ENCODE results near the gene SOX6. TPM values are rescaled to one million over a fixed set of nuclear protein-coding genes. Genes with fewer than 3 reads are reported as not detected.

Gene SOX6
- polyA plus RNA-seq, 1 donor from 2014 or later = 2.2 TPM

- Histone ChIP-seq H3F3A (ENCODE audit: insufficient read depth, low read length, poor library complexity, severe bottlenecking) (no peaks in the 10 kb centered on the region), H3K27me3 (ENCODE audit: insufficient read depth, low read depth, low read length) (no peaks in the 10 kb centered on the region), H3K4me2 (ENCODE audit: low read length) (no peak overlapping the region), H3K9ac (ENCODE audit: low read length) (no peak overlapping the region), H3K4me3 (ENCODE audit: low read length) (no peak overlapping the region), H3K9me2 (ENCODE audit: insufficient read depth, low read length) (no peaks in the 10 kb centered on the region), H4K20me1 (ENCODE audit: insufficient read depth) (no peaks in the 10 kb centered on the region), H3K27ac (ENCODE audit: low read length) (no peak overlapping the region), H3K9me3 (ENCODE audit: low read length) (no peaks in the 10 kb centered on the region), H3K79me2 (replicated peaks; ENCODE audit: insufficient read depth, low read length) (no peaks in the 10 kb centered on the region), H3K36me3 (ENCODE audit: insufficient read depth, low read length) (no peaks in the 10 kb centered on the region), H2AFZ (ENCODE audit: low read depth, low read length) (no peak overlapping the region)
- TF ChIP-seq RAD21 (conservative IDR thresholded peaks at IDR 0.05) (no peak), MXI1 (conservative IDR thresholded peaks at IDR 0.05; ENCODE audit: poor library complexity, severe bottlenecking) (no peak)
These were observed 329.5 kb downstream of the SOX6 start for GRCh38 chr11:16026849-16027248.

DNA sequence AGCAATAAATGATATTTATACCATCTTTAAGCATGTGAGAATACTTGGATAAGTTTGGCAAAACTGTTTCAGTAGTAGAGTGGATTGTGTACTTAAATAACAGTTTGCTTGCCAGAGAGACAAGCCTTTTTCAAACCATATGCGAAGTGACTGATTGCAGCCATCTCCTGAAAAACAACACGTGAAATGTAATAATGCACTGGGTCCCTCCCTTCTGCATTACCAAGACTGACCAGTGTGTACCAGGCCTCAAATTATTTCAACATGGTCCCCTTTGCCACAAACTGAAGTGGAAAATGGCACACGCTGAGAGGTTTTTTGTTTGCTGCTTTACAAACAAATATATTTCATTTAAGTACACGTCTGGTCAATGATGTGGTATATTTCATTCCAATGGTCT, 337.4 kb downstream of the SOX6 start:
- no peaks in the 10 kb centered on the region for H4K20me1 ChIP-seq (ENCODE audit: insufficient read depth)
- no peaks in the 10 kb centered on the region for H3K9me2 ChIP-seq (ENCODE audit: insufficient read depth, low read length)
- H3K27me3 ChIP-seq (ENCODE audit: insufficient read depth, low read depth, low read length) = no peaks in the 10 kb centered on the region
- H3K36me3 ChIP-seq (ENCODE audit: insufficient read depth, low read length) = no peaks in the 10 kb centered on the region
- no peaks in the 10 kb centered on the region for H3K79me2 ChIP-seq (replicated peaks; ENCODE audit: insufficient read depth, low read length)
- no peak overlapping the region for H3K9ac ChIP-seq (ENCODE audit: low read length)
- no peak overlapping the region for H3K4me2 ChIP-seq (ENCODE audit: low read length)
- no peaks in the 10 kb centered on the region for H3F3A ChIP-seq (ENCODE audit: insufficient read depth, low read length, poor library complexity, severe bottlenecking)
- no peak for TF ChIP-seq REST (IDR thresholded peaks at IDR 0.05; ENCODE audit: borderline replicate concordance)
- no peak for TF ChIP-seq SMC3 (conservative IDR thresholded peaks at IDR 0.05; ENCODE audit: poor library complexity)
- TF ChIP-seq RAD21 (conservative IDR thresholded peaks at IDR 0.05) = no peak
- TF ChIP-seq POLR2AphosphoS5 (IDR thresholded peaks at IDR 0.05) = no peak
- TF ChIP-seq EP300 (conservative IDR thresholded peaks at IDR 0.05; ENCODE audit: poor library complexity, severe bottlenecking) = no peak
- no peak for TF ChIP-seq TAF1 (IDR thresholded peaks at IDR 0.05; ENCODE audit: low read depth)
- TF ChIP-seq MXI1 (conservative IDR thresholded peaks at IDR 0.05; ENCODE audit: poor library complexity, severe bottlenecking) = no peak
- no peak for TF ChIP-seq EZH2 (IDR thresholded peaks at IDR 0.05; ENCODE audit: borderline replicate concordance, insufficient read depth, low read length, poor library complexity, severe bottlenecking)
- no peak overlapping the region for H3K27ac ChIP-seq (ENCODE audit: low read length)
- H3K4me3 ChIP-seq (ENCODE audit: low read length) = no peak overlapping the region
- no peak overlapping the region for H2AFZ ChIP-seq (ENCODE audit: low read depth, low read length)
- H3K9me3 ChIP-seq (ENCODE audit: low read length) = no peaks in the 10 kb centered on the region

DNA sequence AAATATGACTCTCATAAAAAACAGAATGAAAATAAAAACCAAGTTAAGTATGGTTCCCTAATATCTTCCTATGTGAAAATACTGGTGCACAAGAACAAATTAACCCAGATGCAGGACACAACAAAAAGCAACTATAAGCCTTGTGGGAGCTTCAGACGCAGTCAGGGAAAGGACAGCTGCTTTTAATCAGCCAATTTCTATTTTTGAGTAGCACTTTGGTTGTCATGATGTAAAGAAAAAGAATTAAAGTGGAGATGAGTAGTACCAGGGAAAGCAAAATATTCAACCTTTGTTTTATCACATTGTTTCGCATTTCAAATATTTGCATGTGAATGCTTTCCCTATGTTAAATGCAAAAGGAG, 339.9 kb downstream of the SOX6 start:
- no peak for TF ChIP-seq EZH2 (IDR thresholded peaks at IDR 0.05; ENCODE audit: borderline replicate concordance, insufficient read depth, low read length, poor library complexity, severe bottlenecking)
- TF ChIP-seq EP300 (conservative IDR thresholded peaks at IDR 0.05; ENCODE audit: poor library complexity, severe bottlenecking) = no peak
- no peak for TF ChIP-seq POLR2AphosphoS5 (IDR thresholded peaks at IDR 0.05)
- no peak for TF ChIP-seq RAD21 (conservative IDR thresholded peaks at IDR 0.05)
- TF ChIP-seq SMC3 (conservative IDR thresholded peaks at IDR 0.05; ENCODE audit: poor library complexity) = no peak
- no peak for TF ChIP-seq REST (IDR thresholded peaks at IDR 0.05; ENCODE audit: borderline replicate concordance)
- no peak for TF ChIP-seq TAF1 (IDR thresholded peaks at IDR 0.05; ENCODE audit: low read depth)
- TF ChIP-seq CTCF (IDR thresholded peaks at IDR 0.05; ENCODE audit: poor library complexity, severe bottlenecking) = no peak
- no peak for TF ChIP-seq MXI1 (conservative IDR thresholded peaks at IDR 0.05; ENCODE audit: poor library complexity, severe bottlenecking)
- H3K27me3 ChIP-seq (ENCODE audit: insufficient read depth, low read depth, low read length) = no peaks in the 10 kb centered on the region
- H3K4me2 ChIP-seq (ENCODE audit: low read length) = no peak overlapping the region
- no peaks in the 10 kb centered on the region for H3K36me3 ChIP-seq (ENCODE audit: insufficient read depth, low read length)
- no peaks in the 10 kb centered on the region for H3K79me2 ChIP-seq (replicated peaks; ENCODE audit: insufficient read depth, low read length)
- no peaks in the 10 kb centered on the region for H4K20me1 ChIP-seq (ENCODE audit: insufficient read depth)
- H3K9me3 ChIP-seq (ENCODE audit: low read length) = no peaks in the 10 kb centered on the region
- no peak overlapping the region for H3K4me3 ChIP-seq (ENCODE audit: low read length)
- H3K27ac ChIP-seq (ENCODE audit: low read length) = no peak overlapping the region
- H3F3A ChIP-seq (ENCODE audit: insufficient read depth, low read length, poor library complexity, severe bottlenecking) = no peaks in the 10 kb centered on the region
- no peak overlapping the region for H2AFZ ChIP-seq (ENCODE audit: low read depth, low read length)
- H3K9ac ChIP-seq (ENCODE audit: low read length) = no peak overlapping the region
- no peaks in the 10 kb centered on the region for H3K9me2 ChIP-seq (ENCODE audit: insufficient read depth, low read length)
